Ascending aorta (tissue), 2 donors: ENCODE data around the gene NDE1. TPM values are rescaled to one million over a fixed set of nuclear protein-coding genes. Genes with fewer than 3 reads are reported as not detected.

Source experiments
- DNase-seq, 2 donors: peaks; one replicate each; pipeline ENCODE4 v3.0.0-alpha.2; 2019; ENCODE audit warnings: low spot score in 2 of 2
- H3K27ac ChIP-seq, 2 donors: fragments of 200-600 bp; sonication (generic); one replicate each; pipeline ENCODE4 v1.5.1; 2016 to 2017; ENCODE audit warnings: mild to moderate bottlenecking in 1 of 2
- H3K27me3 ChIP-seq: fragments of 200-600 bp; sonication (generic); one replicate; pipeline ENCODE4 v1.5.1; 2017
- H3K36me3 ChIP-seq, 2 donors: fragments of 200-600 bp; sonication (generic); one replicate each; pipeline ENCODE4 v1.5.1; 2016
- H3K4me1 ChIP-seq, 2 donors: fragments of 200-600 bp; sonication (generic); one replicate each; pipeline ENCODE4 v1.5.1; 2016 to 2017; ENCODE audit warnings: mild to moderate bottlenecking in 1 of 2
- H3K4me3 ChIP-seq, 2 donors: fragments of 200-600 bp; sonication (generic); one replicate each; pipeline ENCODE4 v1.5.1; 2016 to 2017; ENCODE audit warnings: mild to moderate bottlenecking in 1 of 2
- H3K9me3 ChIP-seq, 2 donors: fragments of 200-600 bp; sonication (generic); one replicate each; pipeline ENCODE4 v1.5.1; 2016
- intact Hi-C: fragments of 100-400 bp; cut with DNase I; formaldehyde crosslinking; loops from one replicate; pipeline ENCODE4 v1.15.1; 2023
- total RNA-seq: library from RNA; depleted of rRNA; stranded (reverse); fragments of >200 nt; gene quantifications from one replicate; pipeline ENCODE4 v1.1.0, GENCODE V29; 2016
- TF ChIP-seq, protein P1 (sequence below), 3 experiments: fragments of 200-600 bp in 2 of 3; fragments of 450-650 bp in 1 of 3; sonication (generic) in 2 of 3; IDR thresholded peaks; one replicate each; pipeline ENCODE4 v1.5.1; 2016 to 2019; ENCODE audit warnings: antibody characterized with exemption in 3 of 3, mild to moderate bottlenecking in 1 of 3, moderate library complexity in 1 of 3

Gene NDE1
- total RNA-seq, 1 donor from 2014 or later = 21.9 TPM

DNA sequence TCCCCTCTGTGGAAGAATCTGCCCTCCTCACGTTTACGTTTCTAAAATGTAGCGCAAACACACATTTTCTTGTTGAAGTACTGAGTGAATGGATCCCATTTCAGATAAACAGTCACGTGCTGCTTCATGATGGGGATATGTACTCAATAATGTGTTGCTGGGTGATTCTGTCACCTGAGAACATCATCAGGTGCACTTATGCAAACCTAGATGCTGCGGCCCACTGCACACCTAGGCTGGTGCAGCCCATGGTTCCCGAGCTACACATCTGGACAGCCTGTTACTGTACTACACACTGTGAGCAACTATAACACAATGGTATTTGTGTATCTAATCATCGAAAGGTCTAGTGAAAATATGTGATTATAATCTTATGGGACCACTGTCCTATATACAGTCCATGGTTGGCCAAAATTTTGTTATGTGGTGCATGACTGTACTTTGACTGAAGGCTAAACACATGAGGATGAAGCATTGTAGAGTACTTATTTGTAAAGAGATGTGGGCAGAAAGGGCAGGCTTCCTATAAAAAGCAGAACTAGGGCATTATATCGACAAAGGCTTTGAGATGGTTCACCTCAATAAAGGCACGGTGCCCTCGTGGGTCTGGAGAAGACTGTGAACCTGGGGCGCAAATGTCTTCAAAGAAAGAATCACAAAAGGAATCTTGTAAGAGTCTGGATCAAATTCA is 33.4 kb upstream of the NDE1 start:
- Histone ChIP-seq H3K4me3 (no peak overlapping the region), H3K27me3 (no peaks in the 10 kb centered on the region), H3K27ac (no peak overlapping the region), H3K4me1 (peaks cover 0 to 8% of the 10 kb centered on the region in 2 donors), H3K9me3 (no peaks in the 10 kb centered on the region), H3K36me3 (peaks cover 69 to 75% of the 10 kb centered on the region in 2 donors)
- TF ChIP-seq, protein P1, sequence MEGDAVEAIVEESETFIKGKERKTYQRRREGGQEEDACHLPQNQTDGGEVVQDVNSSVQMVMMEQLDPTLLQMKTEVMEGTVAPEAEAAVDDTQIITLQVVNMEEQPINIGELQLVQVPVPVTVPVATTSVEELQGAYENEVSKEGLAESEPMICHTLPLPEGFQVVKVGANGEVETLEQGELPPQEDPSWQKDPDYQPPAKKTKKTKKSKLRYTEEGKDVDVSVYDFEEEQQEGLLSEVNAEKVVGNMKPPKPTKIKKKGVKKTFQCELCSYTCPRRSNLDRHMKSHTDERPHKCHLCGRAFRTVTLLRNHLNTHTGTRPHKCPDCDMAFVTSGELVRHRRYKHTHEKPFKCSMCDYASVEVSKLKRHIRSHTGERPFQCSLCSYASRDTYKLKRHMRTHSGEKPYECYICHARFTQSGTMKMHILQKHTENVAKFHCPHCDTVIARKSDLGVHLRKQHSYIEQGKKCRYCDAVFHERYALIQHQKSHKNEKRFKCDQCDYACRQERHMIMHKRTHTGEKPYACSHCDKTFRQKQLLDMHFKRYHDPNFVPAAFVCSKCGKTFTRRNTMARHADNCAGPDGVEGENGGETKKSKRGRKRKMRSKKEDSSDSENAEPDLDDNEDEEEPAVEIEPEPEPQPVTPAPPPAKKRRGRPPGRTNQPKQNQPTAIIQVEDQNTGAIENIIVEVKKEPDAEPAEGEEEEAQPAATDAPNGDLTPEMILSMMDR (IDR thresholded peaks at IDR 0.05) = no peak
- intact Hi-C loops = no loop called here
- DNase-seq = no peak

GRCh38 chr16:15617901-15618300 is 32.1 kb upstream of the NDE1 start:
- Histone ChIP-seq H3K36me3 (peaks cover 65 to 70% of the 10 kb centered on the region in 2 donors), H3K4me1 (peaks cover 0 to 13% of the 10 kb centered on the region in 2 donors), H3K9me3 (no peaks in the 10 kb centered on the region), H3K4me3 (no peak overlapping the region), H3K27me3 (no peaks in the 10 kb centered on the region), H3K27ac (no peak overlapping the region)
- TF ChIP-seq, protein P1 (IDR thresholded peaks at IDR 0.05) = no peak
- DNase-seq = no peak
- intact Hi-C loops = no loop called here

DNA sequence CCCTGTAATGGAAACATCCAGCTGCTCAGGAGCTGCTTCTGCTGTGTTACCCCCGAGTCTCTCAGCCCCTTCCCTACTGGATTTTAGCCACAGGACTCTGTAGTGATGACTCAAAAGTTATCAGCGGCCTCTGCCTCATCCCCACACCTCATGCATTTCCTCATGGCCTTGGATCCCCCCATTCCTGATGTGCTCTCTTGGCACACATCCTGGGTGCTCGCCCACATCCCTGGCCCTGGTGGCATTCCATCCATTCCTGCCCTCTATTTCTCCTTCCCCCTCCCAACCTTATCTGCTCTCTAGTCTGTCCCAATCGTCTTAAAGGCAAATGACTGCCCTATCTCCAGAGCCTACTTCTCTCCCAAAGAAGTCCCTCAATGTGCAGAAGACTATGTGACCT is 31.7 kb upstream of the NDE1 start:
- Histone ChIP-seq H3K4me1 (peaks cover 0 to 13% of the 10 kb centered on the region in 2 donors), H3K27ac (no peak overlapping the region), H3K36me3 (peaks cover 62 to 71% of the 10 kb centered on the region in 2 donors), H3K27me3 (no peaks in the 10 kb centered on the region), H3K4me3 (no peak overlapping the region), H3K9me3 (no peaks in the 10 kb centered on the region)
- DNase-seq = no peak
- TF ChIP-seq, protein P1 (IDR thresholded peaks at IDR 0.05) = no peak
- intact Hi-C loops = no loop called here

- TF ChIP-seq, protein P1 (IDR thresholded peaks at IDR 0.05) = no peak
Measured at GRCh38 chr16:15620611-15621195, 29.3 kb upstream of the NDE1 start.

GRCh38 chr16:15621456-15621855 is 28.6 kb upstream of the NDE1 start:
- Histone ChIP-seq H3K36me3 (peaks cover 57 to 70% of the 10 kb centered on the region in 2 donors), H3K4me3 (no peak overlapping the region), H3K4me1 (peaks cover 0 to 13% of the 10 kb centered on the region in 2 donors), H3K27ac (no peak overlapping the region), H3K27me3 (no peaks in the 10 kb centered on the region), H3K9me3 (no peaks in the 10 kb centered on the region)
- TF ChIP-seq, protein P1 (IDR thresholded peaks at IDR 0.05) = no peak
- no peak for DNase-seq
- intact Hi-C loops = no loop called here

More at GRCh38 chr16:15620611-15621195, 29.3 kb upstream of the NDE1 start:
- DNase-seq = no peak
- Histone ChIP-seq H3K27me3 (no peaks in the 10 kb centered on the region), H3K4me1 (peaks cover 0 to 13% of the 10 kb centered on the region in 2 donors), H3K4me3 (no peak overlapping the region), H3K27ac (no peak overlapping the region), H3K9me3 (no peaks in the 10 kb centered on the region), H3K36me3 (peaks cover 61 to 74% of the 10 kb centered on the region in 2 donors)
- intact Hi-C loops = no loop called here
